SH-SY5Y (cell line): Measurements from ENCODE around the gene OR5K2.

Source experiments
- GATA2 ChIP-seq: IDR thresholded peaks from 2 replicates; pipeline ENCODE4 v1.6.1; 2011; ENCODE audit warnings: mild to moderate bottlenecking, low read depth, low read length
- GATA3 ChIP-seq: IDR thresholded peaks from 2 replicates; pipeline ENCODE4 v1.6.1; 2011; ENCODE audit warnings: low read depth, mild to moderate bottlenecking, low read length, moderate library complexity

DNA sequence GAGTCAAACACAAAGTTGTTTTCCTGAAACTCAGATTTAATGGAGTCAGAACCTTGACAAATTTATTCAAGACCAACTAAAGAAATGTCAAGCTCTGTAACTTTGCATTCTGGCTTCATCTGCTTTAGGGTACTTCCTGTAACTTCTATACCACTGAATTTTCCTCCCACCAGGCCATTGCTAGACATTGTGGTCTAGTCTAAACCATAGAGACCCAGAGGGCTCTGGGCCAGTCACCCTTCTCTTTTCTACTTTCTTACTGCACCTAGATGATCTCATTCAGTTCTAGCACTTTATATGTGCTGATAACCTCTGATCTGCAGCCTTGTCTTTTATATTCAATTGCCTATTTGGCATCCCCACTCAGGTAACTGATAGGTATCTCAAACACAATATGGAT is 37.3 kb upstream of the OR5K2 start:
- TF ChIP-seq GATA2 (no peak), GATA3 (no peak)
